ENCODE results near the gene PPME1. TPM values are rescaled to one million over a fixed set of nuclear protein-coding genes. Genes with fewer than 3 reads are reported as not detected.

Gene PPME1
- polyA plus RNA-seq, 4 donors: 36.8 to 41.4 (median 39.6) TPM

DNA sequence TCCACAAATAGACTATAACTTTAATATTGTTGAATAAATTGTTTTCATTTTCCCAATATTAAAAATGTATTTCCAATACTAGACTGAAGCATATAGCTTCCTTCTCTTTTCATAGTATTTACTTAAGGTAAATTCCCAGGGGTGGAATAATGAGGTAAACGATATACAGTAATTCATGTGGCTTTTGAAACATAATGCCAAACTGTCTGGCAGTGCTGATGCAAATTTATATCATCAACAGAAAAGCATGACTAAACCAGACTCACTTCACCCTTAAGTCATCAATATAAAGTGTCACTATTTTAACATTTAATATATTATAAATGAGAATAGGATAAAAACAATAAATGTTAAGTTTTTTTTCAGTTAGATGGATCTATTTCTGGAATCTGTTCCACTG lies 13.9 kb upstream of the PPME1 start:
- no peak for DNase-seq (ENCODE audit: low read depth in 4 of 4, low spot score in 3 of 4)

DNA sequence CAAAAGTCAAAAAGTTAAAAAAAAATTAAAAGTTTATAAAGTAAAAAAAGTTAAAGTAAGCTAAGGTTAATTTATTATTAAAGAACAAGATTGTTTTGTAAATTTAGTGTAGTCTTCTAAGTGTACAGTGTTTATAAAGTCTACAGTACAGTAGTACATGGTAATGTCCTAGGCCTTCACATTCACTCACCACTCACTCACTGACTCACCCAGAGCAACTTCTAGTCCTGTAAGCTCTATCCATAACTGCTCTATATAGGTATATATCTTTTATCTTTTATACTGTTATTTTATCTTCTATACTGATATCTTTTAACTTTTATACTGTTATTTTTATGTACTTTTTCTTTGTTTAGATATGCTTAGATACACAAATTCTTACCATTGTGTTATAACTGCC lies 11.4 kb upstream of the PPME1 start:
- DNase-seq (ENCODE audit: low read depth in 4 of 4, low spot score in 3 of 4): no peak

- no peak for DNase-seq (ENCODE audit: low read depth in 4 of 4, low spot score in 3 of 4)
Measured at GRCh38 chr11:74162681-74163467, 8.2 kb upstream of the PPME1 start.

GRCh38 chr11:74168838-74169237 lies 2.3 kb upstream of the PPME1 start:
- DNase-seq (ENCODE audit: low read depth in 4 of 4, low spot score in 3 of 4): no peak

GRCh38 chr11:74169738-74170458 lies 1.2 kb upstream of the PPME1 start:
- no peak for DNase-seq (ENCODE audit: low read depth in 4 of 4, low spot score in 3 of 4)

DNA sequence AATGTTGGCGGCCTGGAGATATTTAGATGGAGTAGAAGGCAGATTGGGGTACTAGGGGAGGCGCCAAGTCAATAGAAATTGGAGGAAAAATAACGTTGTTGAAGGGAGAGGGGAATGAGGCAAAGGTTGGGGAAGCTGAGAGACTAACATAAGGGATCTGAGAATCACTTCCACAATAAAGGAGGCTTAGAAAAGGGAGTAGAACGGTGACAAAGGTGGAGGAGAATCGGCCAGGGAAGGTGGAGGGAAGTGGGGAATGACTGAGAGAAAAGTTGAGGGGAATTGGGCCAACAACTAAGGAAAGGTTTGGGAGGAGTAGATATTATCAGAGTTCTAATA lies 510 bp downstream of the PPME1 start:
- peak in 1 of 4 donors; percentile 4 for DNase-seq (ENCODE audit: low read depth in 4 of 4, low spot score in 3 of 4)

- DNase-seq (ENCODE audit: low read depth in 4 of 4, low spot score in 3 of 4): no peak
Measured at GRCh38 chr11:74171997-74172396, 908 bp downstream of the PPME1 start.

GRCh38 chr11:74175920-74176319 lies 4.8 kb downstream of the PPME1 start:
- DNase-seq (ENCODE audit: low read depth in 4 of 4, low spot score in 3 of 4): no peak

GRCh38 chr11:74179234-74180052 lies 8.4 kb downstream of the PPME1 start:
- DNase-seq (ENCODE audit: low read depth in 4 of 4, low spot score in 3 of 4): no peak

DNA sequence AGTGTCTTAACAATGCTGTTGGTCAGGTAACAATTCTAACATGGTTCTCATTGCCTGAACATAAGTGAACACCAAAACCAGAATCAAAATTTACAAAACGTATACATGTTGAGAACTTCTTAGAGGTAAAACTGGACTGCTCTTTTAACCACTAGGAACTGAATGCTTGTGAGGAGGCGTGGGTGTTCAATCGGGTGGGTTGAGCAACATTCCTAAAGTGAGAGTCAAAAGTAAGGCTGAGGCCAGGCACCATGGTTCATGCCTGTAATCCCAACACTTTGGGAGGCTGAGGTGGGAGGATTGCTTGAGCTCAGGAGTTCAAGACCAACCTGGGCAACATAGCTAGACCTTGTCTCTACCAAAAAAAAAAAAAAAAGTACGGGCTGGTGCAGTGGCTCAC lies 11.5 kb downstream of the PPME1 start:
- DNase-seq (ENCODE audit: low read depth in 4 of 4, low spot score in 3 of 4): no peak

DNA sequence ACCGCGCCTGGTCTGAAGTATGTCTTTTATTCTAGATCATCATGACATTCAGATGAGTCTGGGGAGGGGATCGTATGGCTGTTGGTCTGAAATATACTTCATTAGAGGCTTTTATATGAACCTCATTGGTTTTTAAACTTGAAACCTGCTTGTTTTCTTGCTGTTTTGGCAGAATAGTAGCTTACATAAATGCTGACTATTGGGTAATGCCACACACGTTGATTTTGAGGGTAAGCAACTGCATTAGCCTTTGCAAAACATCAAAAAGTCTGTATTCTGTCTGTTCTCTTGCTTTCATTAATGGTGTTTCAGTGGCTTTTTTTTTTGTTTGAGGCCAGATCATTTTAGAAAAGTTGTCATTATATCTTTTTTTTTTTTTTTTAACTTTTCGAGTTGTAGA lies 14.2 kb downstream of the PPME1 start:
- DNase-seq (ENCODE audit: low read depth in 4 of 4, low spot score in 3 of 4): no peak

- no peak for DNase-seq (ENCODE audit: low read depth in 4 of 4, low spot score in 3 of 4)
Measured at GRCh38 chr11:74185695-74186094, 14.6 kb downstream of the PPME1 start.

DNA sequence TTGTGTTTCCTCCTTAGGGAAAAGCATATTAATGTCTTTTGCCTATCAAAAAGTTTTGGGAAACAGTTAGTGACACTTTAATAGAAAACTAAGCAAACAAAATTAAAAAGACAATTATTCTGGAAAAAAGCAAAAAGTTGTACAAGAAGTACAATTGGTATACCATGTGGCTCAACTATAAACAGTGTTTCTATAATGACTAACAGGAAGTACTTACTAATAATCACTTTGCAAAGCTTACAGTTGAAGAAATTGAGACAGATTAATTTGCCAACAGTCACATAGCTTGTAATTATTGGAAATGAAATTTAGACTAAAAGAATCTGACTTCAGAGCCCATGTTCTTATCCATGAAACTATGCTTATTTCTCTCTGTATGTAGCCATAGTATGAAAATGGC lies 24.7 kb downstream of the PPME1 start:
- DNase-seq (ENCODE audit: low read depth in 4 of 4, low spot score in 3 of 4): no peak

GRCh38 chr11:74196781-74197486 lies 25.8 kb downstream of the PPME1 start:
- no peak for DNase-seq (ENCODE audit: low read depth in 4 of 4, low spot score in 3 of 4)

DNA sequence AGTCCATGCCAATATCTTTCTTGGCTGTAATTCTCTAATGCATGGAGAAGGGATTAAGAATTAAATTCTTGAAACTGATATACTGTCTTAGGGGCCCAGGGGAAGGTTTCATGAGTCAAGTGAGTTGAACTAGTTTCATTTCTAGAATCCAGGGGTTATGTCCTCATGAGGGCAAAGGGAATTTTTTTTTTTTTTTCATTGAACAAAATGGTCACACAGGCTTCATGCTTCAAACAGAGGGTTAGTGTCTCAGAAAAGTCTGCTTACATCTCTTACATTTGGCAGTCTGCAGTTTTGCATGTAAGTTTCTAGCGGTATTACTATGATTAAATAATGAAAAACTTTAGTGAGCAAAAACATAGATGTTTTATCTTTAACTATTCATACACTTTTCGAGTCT lies 32.9 kb downstream of the PPME1 start:
- DNase-seq (ENCODE audit: low read depth in 4 of 4, low spot score in 3 of 4): no peak

GRCh38 chr11:74204701-74205100 lies 33.6 kb downstream of the PPME1 start:
- DNase-seq (ENCODE audit: low read depth in 4 of 4, low spot score in 3 of 4): no peak

DNA sequence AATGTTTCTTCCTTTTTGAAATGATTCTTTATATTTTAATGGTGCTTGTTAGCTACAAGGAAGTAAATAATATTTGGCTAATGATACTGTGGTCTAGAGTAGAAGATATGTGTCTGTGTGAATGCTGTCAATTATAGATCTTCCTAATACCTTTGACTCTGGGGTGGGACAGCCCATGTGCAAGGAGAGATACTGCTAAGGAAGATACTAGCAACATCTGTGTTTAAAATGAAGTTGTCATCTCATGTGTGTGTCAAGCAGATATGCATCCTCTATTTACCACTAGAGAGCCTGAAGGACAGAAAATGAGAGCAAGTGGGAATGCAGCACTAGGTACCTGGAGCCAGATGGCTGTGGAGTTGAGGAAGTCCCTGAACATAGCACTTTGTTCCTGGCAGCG lies 34.1 kb downstream of the PPME1 start:
- no peak for DNase-seq (ENCODE audit: low read depth in 4 of 4, low spot score in 3 of 4)

DNA sequence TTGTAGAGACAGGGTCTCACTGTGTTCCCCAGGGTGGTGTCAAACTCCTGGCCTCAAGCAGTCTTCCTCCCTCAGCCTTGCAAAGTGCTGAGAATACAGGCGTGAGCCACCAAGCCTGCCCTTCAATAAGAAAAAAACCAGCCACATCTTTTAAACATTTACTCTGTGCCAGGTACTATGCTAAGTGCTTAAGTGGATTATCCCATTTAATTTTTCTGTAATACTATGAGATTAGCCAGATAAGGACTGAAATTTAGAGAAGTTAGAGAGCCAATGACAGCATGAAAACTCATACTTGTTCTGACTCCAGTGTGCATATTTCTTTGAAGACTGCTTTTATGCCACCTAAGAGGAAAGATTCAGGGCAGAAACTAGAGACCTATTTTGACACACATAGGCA lies 35.7 kb downstream of the PPME1 start:
- DNase-seq (ENCODE audit: low read depth in 4 of 4, low spot score in 3 of 4): no peak

DNA sequence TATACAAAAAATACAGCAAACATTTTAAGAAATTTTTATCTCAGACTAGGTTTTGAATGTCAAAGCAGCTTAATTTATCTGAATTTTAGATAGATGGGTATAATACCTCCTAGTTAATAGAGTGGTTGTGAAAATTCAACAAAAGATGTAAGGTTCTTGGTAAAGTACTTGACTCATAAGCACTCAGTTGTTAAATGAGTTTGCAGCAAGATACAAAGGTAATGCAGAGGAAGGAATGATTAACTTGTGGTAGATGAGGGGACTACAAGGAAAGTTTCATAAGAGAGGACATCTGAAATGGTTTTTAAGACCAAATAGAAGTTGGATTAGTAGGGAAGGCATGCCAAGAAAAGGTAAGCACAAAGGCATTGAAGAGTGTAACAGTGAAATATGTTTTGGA lies 37.4 kb downstream of the PPME1 start:
- no peak for DNase-seq (ENCODE audit: low read depth in 4 of 4, low spot score in 3 of 4)

GRCh38 chr11:74212533-74212932 lies 41.4 kb downstream of the PPME1 start:
- DNase-seq (ENCODE audit: low read depth in 4 of 4, low spot score in 3 of 4): no peak

- DNase-seq (ENCODE audit: low read depth in 4 of 4, low spot score in 3 of 4): peak in 2 of 4 donors; percentile 1 to 3
Measured at GRCh38 chr11:74220376-74220775, 49.3 kb downstream of the PPME1 start.

Measured in right renal pelvis (tissue), 4 donors.